GM18907 (cell line): ENCODE data around the gene MRC2.
"Not testable (repeated sequence)": the region's sequence is repeated elsewhere in the genome, so short reads cannot be mapped to it uniquely, and the experiment has no call there.

Experiments
- ATAC-seq: cut with Tn5 transposase; IDR thresholded peaks from one replicate; pipeline ENCODE4 v1.9.1; 2021; ENCODE audit warnings: mild to moderate bottlenecking, moderate library complexity; ENCODE audit not compliant: unreplicated experiment

Gene MRC2

DNA sequence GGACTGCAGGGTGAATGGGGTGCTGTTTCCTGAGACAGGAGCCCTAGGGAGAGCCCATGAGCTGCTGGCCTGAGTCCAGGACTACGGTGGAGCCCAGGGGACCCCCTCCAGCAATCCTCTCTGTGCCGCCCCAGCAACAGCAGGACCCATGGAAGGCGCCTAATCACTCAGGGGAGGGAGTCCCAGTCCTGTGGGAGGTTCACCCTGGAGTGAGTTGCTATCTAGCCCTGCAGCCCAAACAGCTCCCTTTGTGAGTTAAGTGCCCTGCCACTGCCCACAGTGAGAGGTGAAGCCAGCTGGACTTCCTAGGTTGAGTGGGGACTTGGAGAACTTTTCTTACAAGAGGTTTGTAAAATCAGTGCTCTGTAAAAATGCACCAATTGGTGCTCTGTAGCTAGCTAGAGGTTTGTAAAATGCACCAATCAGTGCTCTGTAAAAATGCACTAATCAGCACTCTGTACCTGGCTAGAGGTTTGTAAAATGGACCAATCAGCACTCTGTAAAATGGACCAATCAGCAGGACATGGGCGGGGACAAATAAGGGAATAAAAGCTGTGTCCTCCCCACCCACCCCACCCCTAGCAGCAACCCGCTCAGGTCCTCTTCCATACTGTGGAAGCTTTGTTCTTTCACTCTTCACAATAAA is 67.7 kb downstream of the MRC2 start:
- ATAC-seq = not testable (repeated sequence)

- no peak for ATAC-seq
These were observed 68.8 kb downstream of the MRC2 start for GRCh38 chr17:62696256-62696655.

- no peak for ATAC-seq
These were observed 69.4 kb downstream of the MRC2 start for GRCh38 chr17:62696726-62697490.

DNA sequence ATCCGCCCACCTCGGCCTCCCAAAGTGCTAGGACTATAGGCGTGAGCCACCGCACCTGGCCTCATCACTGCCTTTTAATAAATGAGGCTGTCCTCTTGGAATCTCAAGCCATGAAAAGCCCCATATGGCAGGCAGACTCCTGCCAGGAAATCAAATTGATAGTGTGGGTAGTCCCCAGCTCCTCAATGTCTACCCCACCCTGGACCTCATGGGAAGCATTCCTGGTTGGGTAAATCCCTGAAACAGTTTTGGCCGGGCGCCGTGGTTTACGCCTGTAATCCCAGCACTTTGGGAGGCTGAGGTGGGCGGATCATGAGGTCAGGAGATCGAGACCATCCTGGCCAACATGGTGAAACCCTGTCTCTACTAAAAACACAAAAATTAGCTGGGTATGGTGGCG is 71.0 kb downstream of the MRC2 start:
- not testable (repeated sequence) for ATAC-seq

- ATAC-seq = no peak
These were observed 73.7 kb downstream of the MRC2 start for GRCh38 chr17:62700964-62701705.

- no peak for ATAC-seq
These were observed 74.2 kb downstream of the MRC2 start for GRCh38 chr17:62701706-62702085.

- no peak for ATAC-seq
These were observed 75.3 kb downstream of the MRC2 start for GRCh38 chr17:62702746-62703260.

DNA sequence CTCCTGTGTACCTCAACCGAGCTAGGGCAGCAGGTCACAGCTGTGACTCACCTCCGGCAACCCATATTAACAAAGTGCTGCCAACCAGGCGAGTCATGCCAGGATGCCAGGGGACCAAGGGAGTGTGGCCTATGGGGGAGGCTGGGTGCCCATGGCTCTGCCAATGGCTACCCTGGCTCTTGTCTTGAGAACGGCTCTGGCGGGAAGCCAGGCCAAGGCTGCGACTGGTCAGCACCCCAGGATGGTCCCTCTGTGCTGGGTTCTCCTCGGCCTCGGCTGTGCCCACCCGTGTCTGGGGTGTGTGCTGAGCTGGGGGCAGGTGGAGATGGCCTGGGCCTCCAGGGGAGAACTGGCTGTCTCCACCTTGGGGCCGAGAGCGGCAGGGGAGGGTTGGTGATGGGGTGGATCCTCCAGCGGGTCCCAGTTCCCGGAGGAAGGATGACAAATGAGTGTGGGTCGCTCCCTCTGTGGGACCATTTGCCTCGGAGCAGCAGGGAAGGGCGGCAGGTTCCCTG is 75.8 kb downstream of the MRC2 start:
- ATAC-seq = no peak

- ATAC-seq = peak; percentile 85
These were observed 76.4 kb downstream of the MRC2 start for GRCh38 chr17:62703776-62704380.

GRCh38 chr17:62704381-62704971 is 77.0 kb downstream of the MRC2 start:
- no peak for ATAC-seq

DNA sequence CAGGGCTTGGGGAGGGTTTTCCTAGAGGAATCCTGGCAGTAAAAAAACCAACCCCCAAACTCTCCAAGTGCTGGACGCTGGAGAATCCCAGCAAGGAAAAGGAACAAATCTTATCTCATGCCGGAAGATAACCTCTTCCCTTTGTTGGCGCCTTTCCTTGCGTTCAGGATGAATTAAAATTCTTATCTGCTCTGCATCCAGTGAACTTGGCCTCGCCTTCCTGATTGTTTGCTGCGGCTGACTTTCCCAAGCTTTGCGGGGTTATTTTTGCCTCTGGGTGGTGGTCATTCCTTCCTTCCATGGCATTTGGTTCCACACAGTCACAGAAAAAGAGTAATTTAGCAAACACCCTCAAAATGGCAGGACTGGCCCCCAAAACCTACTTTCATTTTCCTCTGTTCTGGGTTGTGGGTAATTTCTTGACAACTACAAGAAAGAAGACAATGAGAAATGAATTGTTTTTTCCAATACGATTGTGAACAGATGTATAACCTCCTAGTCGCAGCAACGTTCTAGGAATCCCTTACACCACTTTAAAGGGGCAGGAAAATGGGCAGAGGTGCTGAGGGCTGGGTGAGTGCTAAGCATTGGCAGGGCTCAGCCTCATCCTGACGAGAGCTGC is 77.8 kb downstream of the MRC2 start:
- no peak for ATAC-seq

- no peak for ATAC-seq
These were observed 78.5 kb downstream of the MRC2 start for GRCh38 chr17:62705778-62706597.

GRCh38 chr17:62706598-62707424 is 79.3 kb downstream of the MRC2 start:
- ATAC-seq = no peak

GRCh38 chr17:62707425-62707739 is 79.9 kb downstream of the MRC2 start:
- no peak for ATAC-seq

GRCh38 chr17:62708587-62708986 is 81.1 kb downstream of the MRC2 start:
- ATAC-seq = no peak

- ATAC-seq = no peak
These were observed 84.7 kb downstream of the MRC2 start for GRCh38 chr17:62712171-62712581.

GRCh38 chr17:62713086-62713881 is 85.8 kb downstream of the MRC2 start:
- ATAC-seq = no peak
